Gastroesophageal sphincter (tissue), 4 donors: ENCODE results near the gene SCFD2. TPM values are rescaled to one million over a fixed set of nuclear protein-coding genes. Genes with fewer than 3 reads are reported as not detected.
"Not testable (repeated sequence)": the region's sequence is repeated elsewhere in the genome, so short reads cannot be mapped to it uniquely, and the experiment has no call there.

Experiments used
- ATAC-seq: fragments of 150-250 bp; one replicate; pipeline ENCODE4 v1.9.1; 2016; ENCODE audit warnings: mild to moderate bottlenecking, moderate library complexity
- H3K27ac ChIP-seq, 4 donors: fragments of 200-600 bp; sonication (generic) in 3 of 4; 1 replicate in 3 of 4; 2 replicates in 1 of 4; pipeline ENCODE4 v1.5.1; 2016 to 2019
- H3K27me3 ChIP-seq: fragments of 200-600 bp; sonication (generic); one replicate; pipeline ENCODE4 v1.5.1; 2019
- H3K36me3 ChIP-seq, 2 donors: fragments of 200-600 bp; sonication (generic); one replicate each; pipeline ENCODE4 v1.5.1; 2019; ENCODE audit warnings: control low read depth in 1 of 2
- H3K4me1 ChIP-seq, 3 donors: fragments of 200-600 bp; sonication (generic); 1 replicate in 2 of 3; 2 replicates in 1 of 3; pipeline ENCODE4 v1.5.1; 2016 to 2019; ENCODE audit warnings: control low read depth in 2 of 3
- H3K4me3 ChIP-seq, 2 donors: fragments of 200-600 bp; sonication (generic); one replicate each; pipeline ENCODE4 v1.5.1; 2019; ENCODE audit warnings: mild to moderate bottlenecking in 1 of 2, moderate library complexity in 1 of 2
- H3K9me3 ChIP-seq, 3 donors: fragments of 200-600 bp; sonication (generic); one replicate each; pipeline ENCODE4 v1.5.1; 2017 to 2019; ENCODE audit warnings: control low read depth in 2 of 3
- EP300 ChIP-seq: sonication (generic); formaldehyde crosslinking; IDR thresholded peaks from one replicate; pipeline ENCODE4 v1.6.1; 2017; ENCODE audit warnings: antibody characterized with exemption, mild to moderate bottlenecking
- POLR2A ChIP-seq, 2 donors: fragments of 450-650 bp; IDR thresholded peaks; one replicate each; pipeline ENCODE4 v1.6.1; 2017; ENCODE audit warnings: antibody characterized with exemption in 2 of 2, mild to moderate bottlenecking in 2 of 2, moderate library complexity in 1 of 2
- POLR2AphosphoS5 ChIP-seq: sonication (generic); formaldehyde crosslinking; IDR thresholded peaks from one replicate; pipeline ENCODE4 v1.6.1; 2017; ENCODE audit warnings: antibody characterized with exemption
- WGBS, 2 donors: methylation state at CpG; one replicate each; pipeline ENCODE4 v1.1.5; 2018; ENCODE audit warnings: low coverage in 1 of 2; 5-methylcytosine and 5-hydroxymethylcytosine counted together
- total RNA-seq, 4 donors: library from RNA; depleted of rRNA; stranded (reverse); fragments of >200 nt; gene quantifications; one replicate each; pipeline ENCODE4 v1.1.0, GENCODE V29; 2016
- TF ChIP-seq, protein P1 (sequence below), 4 experiments: fragments of 200-600 bp in 2 of 4; fragments of 450-650 bp in 2 of 4; sonication (generic) in 1 of 4; IDR thresholded peaks; one replicate each; pipeline ENCODE4 v1.5.1; 2017 to 2019; ENCODE audit warnings: antibody characterized with exemption in 4 of 4, mild to moderate bottlenecking in 2 of 4, moderate library complexity in 2 of 4

The SCFD2 gene
- total RNA-seq, 4 donors from 2014 or later = 8.9 to 17.6 (median 14.6) TPM

DNA sequence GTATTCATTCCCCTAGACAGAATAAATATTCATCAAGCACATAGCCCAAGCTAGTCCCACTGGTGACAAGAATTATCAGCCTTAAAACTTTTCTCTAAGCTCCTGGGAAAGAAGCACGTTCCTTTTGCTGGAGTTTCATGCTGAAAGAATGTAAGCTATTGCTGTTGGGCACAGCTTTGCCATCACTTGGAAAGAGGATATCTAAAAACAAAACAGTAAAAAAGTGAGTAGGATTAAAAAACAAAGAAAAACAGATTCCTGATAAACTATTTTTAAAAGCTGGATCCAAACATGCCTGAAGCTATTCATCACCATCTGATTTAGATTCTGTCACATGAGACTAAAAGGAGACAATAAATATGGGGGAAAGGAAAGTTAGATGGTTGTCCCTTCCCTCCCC, 176.8 kb downstream of the SCFD2 start:
- Histone ChIP-seq H3K27me3 (no peaks in the 10 kb centered on the region), H3K9me3 (no peaks in the 10 kb centered on the region), H3K27ac (no peak overlapping the region), H3K36me3 (no peaks in the 10 kb centered on the region), H3K4me1 (peaks cover 0 to 4% (median 3%) of the 10 kb centered on the region in 3 donors), H3K4me3 (no peak overlapping the region)
- TF ChIP-seq, protein P1, sequence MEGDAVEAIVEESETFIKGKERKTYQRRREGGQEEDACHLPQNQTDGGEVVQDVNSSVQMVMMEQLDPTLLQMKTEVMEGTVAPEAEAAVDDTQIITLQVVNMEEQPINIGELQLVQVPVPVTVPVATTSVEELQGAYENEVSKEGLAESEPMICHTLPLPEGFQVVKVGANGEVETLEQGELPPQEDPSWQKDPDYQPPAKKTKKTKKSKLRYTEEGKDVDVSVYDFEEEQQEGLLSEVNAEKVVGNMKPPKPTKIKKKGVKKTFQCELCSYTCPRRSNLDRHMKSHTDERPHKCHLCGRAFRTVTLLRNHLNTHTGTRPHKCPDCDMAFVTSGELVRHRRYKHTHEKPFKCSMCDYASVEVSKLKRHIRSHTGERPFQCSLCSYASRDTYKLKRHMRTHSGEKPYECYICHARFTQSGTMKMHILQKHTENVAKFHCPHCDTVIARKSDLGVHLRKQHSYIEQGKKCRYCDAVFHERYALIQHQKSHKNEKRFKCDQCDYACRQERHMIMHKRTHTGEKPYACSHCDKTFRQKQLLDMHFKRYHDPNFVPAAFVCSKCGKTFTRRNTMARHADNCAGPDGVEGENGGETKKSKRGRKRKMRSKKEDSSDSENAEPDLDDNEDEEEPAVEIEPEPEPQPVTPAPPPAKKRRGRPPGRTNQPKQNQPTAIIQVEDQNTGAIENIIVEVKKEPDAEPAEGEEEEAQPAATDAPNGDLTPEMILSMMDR (IDR thresholded peaks at IDR 0.05) = no peak
- TF ChIP-seq POLR2AphosphoS5 (no peak), EP300 (no peak), POLR2A (IDR thresholded peaks at IDR 0.05) (no peak)
- 36% methylated on average over 1 of the region's 1 CpG; no CpG with 5 or more reads in 1 of the 2 donors for WGBS, 2 donors
- ATAC-seq = no peak

DNA sequence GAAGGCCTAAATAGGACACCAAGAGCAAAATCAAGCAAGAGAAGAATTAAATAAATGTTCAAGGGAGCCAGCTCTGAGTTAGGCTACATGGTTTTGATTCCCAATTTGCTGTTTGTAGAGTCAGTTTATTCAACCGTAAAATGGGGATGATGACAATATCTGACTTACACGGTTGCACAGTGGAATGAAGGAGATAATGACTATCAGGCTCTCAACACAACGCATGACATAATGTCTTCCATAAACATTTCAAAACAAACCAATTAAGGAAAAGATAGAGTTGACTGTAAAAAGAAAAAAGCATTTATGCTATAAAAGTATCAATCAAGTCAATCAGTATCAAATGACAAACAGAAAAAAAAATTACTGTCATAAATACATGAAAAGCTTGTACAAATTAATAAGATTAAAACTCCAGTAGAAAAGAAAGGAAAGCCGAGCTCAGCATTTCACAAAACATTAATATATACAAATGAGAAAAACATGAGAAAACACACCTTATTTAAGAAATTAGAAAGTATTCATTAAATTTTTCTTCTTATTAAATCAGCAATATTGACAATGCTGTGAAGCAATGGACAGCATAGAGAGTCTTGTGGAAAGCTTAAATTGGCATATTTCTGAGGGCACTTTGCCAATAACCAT, 179.0 kb downstream of the SCFD2 start:
- H3K27ac ChIP-seq = no peak overlapping the region

DNA sequence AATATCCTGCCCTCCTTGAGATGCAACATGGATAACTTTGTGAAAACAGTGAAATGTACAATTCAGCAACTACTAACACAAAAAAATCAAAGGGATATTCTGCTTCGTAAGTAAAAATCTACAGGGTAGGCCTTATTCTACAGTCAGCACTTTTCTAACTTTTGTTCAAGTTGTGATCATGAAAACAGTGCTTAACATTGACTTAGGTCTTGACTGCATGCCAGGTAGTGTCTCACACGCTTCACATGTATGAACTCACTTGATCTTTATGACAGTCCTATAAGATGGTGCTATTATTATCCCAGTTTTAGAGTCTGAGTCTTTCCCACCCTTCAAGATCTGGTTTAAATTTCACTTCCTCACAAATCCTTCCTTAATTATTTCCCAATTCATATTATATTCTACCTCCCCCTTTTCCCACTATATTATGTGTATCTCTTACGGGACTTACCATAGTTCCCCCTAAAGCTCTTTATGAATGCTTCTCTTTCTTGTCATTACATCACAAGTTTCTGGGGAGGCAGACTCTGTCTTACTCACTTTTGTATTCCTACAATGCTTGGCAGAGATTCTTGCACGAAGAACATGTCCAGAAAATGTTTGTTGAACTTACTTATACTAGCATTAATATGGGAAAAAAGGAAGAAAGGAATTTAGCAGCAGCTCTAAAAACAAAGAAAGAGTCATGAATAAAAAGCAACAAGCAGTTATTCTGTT, 179.8 kb downstream of the SCFD2 start:
- Histone ChIP-seq H3K27me3 (no peaks in the 10 kb centered on the region), H3K9me3 (no peaks in the 10 kb centered on the region), H3K27ac (no peak overlapping the region), H3K4me3 (no peak overlapping the region), H3K36me3 (no peaks in the 10 kb centered on the region), H3K4me1 (peaks cover 0 to 4% (median 3%) of the 10 kb centered on the region in 3 donors)
- WGBS, 2 donors = 56 to 76% methylated on average over 4 of the region's 4 CpGs
- TF ChIP-seq EP300 (no peak), POLR2A (IDR thresholded peaks at IDR 0.05) (no peak)
- TF ChIP-seq, protein P1 (IDR thresholded peaks at IDR 0.05) = no peak
- ATAC-seq = no peak

More for the DNA sequence above, 179.0 kb downstream of the SCFD2 start:
- peaks cover 0 to 4% (median 3%) of the 10 kb centered on the region in 3 donors for H3K4me1 ChIP-seq
- TF ChIP-seq POLR2AphosphoS5 (no peak), EP300 (no peak), POLR2A (IDR thresholded peaks at IDR 0.05) (no peak)
- TF ChIP-seq, protein P1 (IDR thresholded peaks at IDR 0.05) = no peak
- no peak for ATAC-seq
- WGBS, 2 donors = 78 to 89% methylated on average over 4 of the region's 4 CpGs
- H3K36me3 ChIP-seq = no peaks in the 10 kb centered on the region
- H3K27me3 ChIP-seq = no peaks in the 10 kb centered on the region
- H3K4me3 ChIP-seq = no peak overlapping the region
- no peaks in the 10 kb centered on the region for H3K9me3 ChIP-seq

DNA sequence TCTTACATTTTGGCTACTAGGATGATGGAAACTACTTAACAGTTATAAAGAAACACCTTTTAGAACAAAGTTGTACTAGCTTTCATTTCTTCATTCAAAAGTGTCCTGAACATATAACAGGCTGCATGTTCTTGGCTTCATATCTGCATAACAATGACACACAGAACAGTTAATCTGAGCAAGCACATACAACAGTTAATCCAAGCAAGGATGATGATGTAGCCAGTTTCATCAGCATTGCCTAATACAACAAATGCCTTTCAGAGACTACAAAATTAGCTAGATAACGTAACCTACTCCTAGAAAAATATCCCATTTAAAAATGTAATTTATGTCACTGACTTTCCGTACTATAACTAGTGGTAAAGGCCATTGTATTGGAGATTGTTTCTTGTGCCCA, 182.1 kb downstream of the SCFD2 start:
- Histone ChIP-seq H3K4me3 (no peak overlapping the region), H3K4me1 (peaks cover 0 to 3% (median 1%) of the 10 kb centered on the region in 3 donors), H3K36me3 (no peaks in the 10 kb centered on the region), H3K27ac (no peak overlapping the region), H3K9me3 (no peaks in the 10 kb centered on the region), H3K27me3 (no peaks in the 10 kb centered on the region)
- no peak for ATAC-seq
- WGBS, 2 donors = 100% methylated on average over 2 of the region's 2 CpGs
- no peak for TF ChIP-seq POLR2A (IDR thresholded peaks at IDR 0.05)
- TF ChIP-seq, protein P1 (IDR thresholded peaks at IDR 0.05) = no peak
- no peak for TF ChIP-seq EP300
- TF ChIP-seq POLR2AphosphoS5 = no peak

DNA sequence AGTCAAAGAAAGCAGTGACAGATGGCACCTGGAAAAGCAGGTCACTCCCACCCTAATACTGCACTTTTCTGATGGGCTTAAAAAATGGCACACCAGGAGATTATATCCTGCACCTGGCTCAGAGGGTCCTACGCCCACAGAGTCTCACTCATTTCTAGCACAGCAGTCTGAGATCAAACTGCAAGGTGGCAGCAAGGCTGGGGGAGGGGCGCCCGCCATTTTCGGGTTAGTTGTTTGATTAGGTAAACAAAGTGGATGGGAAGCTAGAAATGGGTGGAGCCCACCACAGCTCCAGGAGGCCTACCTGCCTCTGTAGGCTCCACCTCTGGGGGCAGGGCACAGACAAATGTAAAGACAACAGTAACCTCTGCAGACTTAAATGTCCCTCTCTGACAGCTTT, 188.1 kb downstream of the SCFD2 start:
- not testable (repeated sequence) for H3K27me3 ChIP-seq, H3K27ac ChIP-seq, ATAC-seq, H3K4me3 ChIP-seq, H3K36me3 ChIP-seq, H3K4me1 ChIP-seq
- peaks cover 0 to 12% (median 0%) of the 10 kb centered on the region in 3 donors for H3K9me3 ChIP-seq
- 82% methylated on average over 3 of the region's 4 CpGs; no CpG with 5 or more reads in 1 of the 2 donors for WGBS, 2 donors
